ENCODE data around the gene RFX1. TPM values are rescaled to one million over a fixed set of nuclear protein-coding genes. Genes with fewer than 3 reads are reported as not detected.
A peak's percentile ranks its signal among the peaks of the same experiment; 100 is the strongest.

The RFX1 gene
- total RNA-seq, 1 experiment from 2014 or later = 1.2 TPM

GRCh38 chr19:13987101-13987890 is 18.8 kb downstream of the RFX1 start:
- H3K36me3 ChIP-seq (ENCODE audit: insufficient read depth, low read length) = peaks cover 2% of the 10 kb centered on the region; the same call in 1 of the 2 replicates
- H3K27me3 ChIP-seq (ENCODE audit: low read length) = no peaks in the 10 kb centered on the region
- DNase-seq = no peak
- H3K4me3 ChIP-seq (ENCODE audit: low read length) = peak overlapping the region; percentile 69
- H2AFZ ChIP-seq (ENCODE audit: low read length) = no peak overlapping the region
- no peaks in the 10 kb centered on the region for H4K20me1 ChIP-seq (ENCODE audit: insufficient read depth, low read depth, low read length)
- H3K9me2 ChIP-seq (replicated peaks; ENCODE audit: insufficient read depth, low read length) = no peaks in the 10 kb centered on the region
- H3K4me1 ChIP-seq (ENCODE audit: low read length) = peaks cover 49% of the 10 kb centered on the region
- peak overlapping the region; percentile 96 for H3K27ac ChIP-seq (ENCODE audit: low read length)
- peak overlapping the region; percentile 85 for H3K9ac ChIP-seq (ENCODE audit: low read length)
- H3K9me3 ChIP-seq (ENCODE audit: low read length) = no peaks in the 10 kb centered on the region
- H3K4me2 ChIP-seq (ENCODE audit: low read depth, low read length, poor library complexity, severe bottlenecking) = peak overlapping the region; percentile 91
- H3K79me2 ChIP-seq (ENCODE audit: low read length) = peaks cover 11% of the 10 kb centered on the region

GRCh38 chr19:13986348-13986904 is 19.7 kb downstream of the RFX1 start:
- Histone ChIP-seq H3K9me3 (ENCODE audit: low read length) (no peaks in the 10 kb centered on the region), H3K4me3 (ENCODE audit: low read length) (peak overlapping the region; percentile 69), H3K27me3 (ENCODE audit: low read length) (no peaks in the 10 kb centered on the region), H3K79me2 (ENCODE audit: low read length) (peaks cover 11% of the 10 kb centered on the region), H3K4me2 (ENCODE audit: low read depth, low read length, poor library complexity, severe bottlenecking) (peak overlapping the region; percentile 91), H3K36me3 (ENCODE audit: insufficient read depth, low read length) (no peaks in the 10 kb centered on the region), H3K27ac (ENCODE audit: low read length) (peak overlapping the region; percentile 96), H2AFZ (ENCODE audit: low read length) (peak overlapping the region; percentile 27; the same call in 1 of the 2 replicates), H3K4me1 (ENCODE audit: low read length) (peaks cover 48% of the 10 kb centered on the region), H4K20me1 (ENCODE audit: insufficient read depth, low read depth, low read length) (no peaks in the 10 kb centered on the region), H3K9ac (ENCODE audit: low read length) (peak overlapping the region; percentile 85), H3K9me2 (replicated peaks; ENCODE audit: insufficient read depth, low read length) (no peaks in the 10 kb centered on the region)
- peak; percentile 98 for DNase-seq

GRCh38 chr19:13985771-13986347 is 20.3 kb downstream of the RFX1 start:
- Histone ChIP-seq H4K20me1 (ENCODE audit: insufficient read depth, low read depth, low read length) (no peaks in the 10 kb centered on the region), H2AFZ (ENCODE audit: low read length) (peak overlapping the region; percentile 56; the same call in 1 of the 2 replicates), H3K4me1 (ENCODE audit: low read length) (peaks cover 48% of the 10 kb centered on the region), H3K36me3 (ENCODE audit: insufficient read depth, low read length) (no peaks in the 10 kb centered on the region), H3K4me2 (ENCODE audit: low read depth, low read length, poor library complexity, severe bottlenecking) (peak overlapping the region; percentile 91), H3K9me2 (replicated peaks; ENCODE audit: insufficient read depth, low read length) (no peaks in the 10 kb centered on the region), H3K9ac (ENCODE audit: low read length) (peak overlapping the region; percentile 85), H3K79me2 (ENCODE audit: low read length) (peaks cover 11% of the 10 kb centered on the region), H3K27ac (ENCODE audit: low read length) (peak overlapping the region; percentile 96), H3K27me3 (ENCODE audit: low read length) (no peaks in the 10 kb centered on the region), H3K4me3 (ENCODE audit: low read length) (peak overlapping the region; percentile 69), H3K9me3 (ENCODE audit: low read length) (no peaks in the 10 kb centered on the region)
- peak; percentile 92 for DNase-seq

GRCh38 chr19:13984875-13985741 is 21.0 kb downstream of the RFX1 start:
- H3K4me1 ChIP-seq (ENCODE audit: low read length) = peaks cover 52% of the 10 kb centered on the region
- no peaks in the 10 kb centered on the region for H3K9me2 ChIP-seq (replicated peaks; ENCODE audit: insufficient read depth, low read length)
- no peaks in the 10 kb centered on the region for H3K9me3 ChIP-seq (ENCODE audit: low read length)
- H3K36me3 ChIP-seq (ENCODE audit: insufficient read depth, low read length) = no peaks in the 10 kb centered on the region
- H3K4me3 ChIP-seq (ENCODE audit: low read length) = peak overlapping the region; percentile 69
- H2AFZ ChIP-seq (ENCODE audit: low read length) = peak overlapping the region; percentile 56; the same call in 1 of the 2 replicates
- no peaks in the 10 kb centered on the region for H4K20me1 ChIP-seq (ENCODE audit: insufficient read depth, low read depth, low read length)
- peaks cover 11% of the 10 kb centered on the region for H3K79me2 ChIP-seq (ENCODE audit: low read length)
- H3K9ac ChIP-seq (ENCODE audit: low read length) = peak overlapping the region; percentile 85
- peak overlapping the region; percentile 96 for H3K27ac ChIP-seq (ENCODE audit: low read length)
- no peaks in the 10 kb centered on the region for H3K27me3 ChIP-seq (ENCODE audit: low read length)
- peak; percentile 78 for DNase-seq
- peak overlapping the region; percentile 91 for H3K4me2 ChIP-seq (ENCODE audit: low read depth, low read length, poor library complexity, severe bottlenecking)

GRCh38 chr19:13984186-13984585 is 21.9 kb downstream of the RFX1 start:
- Histone ChIP-seq H3K9me3 (ENCODE audit: low read length) (no peaks in the 10 kb centered on the region), H2AFZ (ENCODE audit: low read length) (no peak overlapping the region), H3K4me3 (ENCODE audit: low read length) (no peak overlapping the region; the same call in 1 of the 2 replicates), H3K79me2 (ENCODE audit: low read length) (peaks cover 11% of the 10 kb centered on the region), H3K36me3 (ENCODE audit: insufficient read depth, low read length) (no peaks in the 10 kb centered on the region), H3K27me3 (ENCODE audit: low read length) (no peaks in the 10 kb centered on the region), H3K4me2 (ENCODE audit: low read depth, low read length, poor library complexity, severe bottlenecking) (no peak overlapping the region), H4K20me1 (ENCODE audit: insufficient read depth, low read depth, low read length) (no peaks in the 10 kb centered on the region), H3K27ac (ENCODE audit: low read length) (peak overlapping the region; percentile 96), H3K9ac (ENCODE audit: low read length) (peak overlapping the region; percentile 26; the same call in 1 of the 2 replicates), H3K4me1 (ENCODE audit: low read length) (peaks cover 61% of the 10 kb centered on the region), H3K9me2 (replicated peaks; ENCODE audit: insufficient read depth, low read length) (no peaks in the 10 kb centered on the region)
- no peak for DNase-seq

- Histone ChIP-seq H2AFZ (ENCODE audit: low read length) (no peak overlapping the region), H4K20me1 (ENCODE audit: insufficient read depth, low read depth, low read length) (no peaks in the 10 kb centered on the region), H3K9me3 (ENCODE audit: low read length) (no peaks in the 10 kb centered on the region), H3K79me2 (ENCODE audit: low read length) (peaks cover 11% of the 10 kb centered on the region), H3K4me3 (ENCODE audit: low read length) (no peak overlapping the region), H3K4me1 (ENCODE audit: low read length) (peaks cover 64% of the 10 kb centered on the region), H3K9ac (ENCODE audit: low read length) (peak overlapping the region; percentile 30), H3K36me3 (ENCODE audit: insufficient read depth, low read length) (no peaks in the 10 kb centered on the region), H3K9me2 (replicated peaks; ENCODE audit: insufficient read depth, low read length) (no peaks in the 10 kb centered on the region), H3K4me2 (ENCODE audit: low read depth, low read length, poor library complexity, severe bottlenecking) (no peak overlapping the region), H3K27ac (ENCODE audit: low read length) (peak overlapping the region; percentile 60), H3K27me3 (ENCODE audit: low read length) (no peaks in the 10 kb centered on the region)
- DNase-seq = no peak
Observed at GRCh38 chr19:13983213-13983889, 22.8 kb downstream of the RFX1 start.

GRCh38 chr19:13982773-13983172 is 23.3 kb downstream of the RFX1 start:
- 0 out of 2 replicates have a peak overlapping the region, but pooled peaks have one; percentile 31 for H3K27ac ChIP-seq (ENCODE audit: low read length)

More at GRCh38 chr19:13982773-13983172, 23.3 kb downstream of the RFX1 start:
- no peak for DNase-seq
- Histone ChIP-seq H3K36me3 (ENCODE audit: insufficient read depth, low read length) (no peaks in the 10 kb centered on the region), H2AFZ (ENCODE audit: low read length) (no peak overlapping the region), H4K20me1 (ENCODE audit: insufficient read depth, low read depth, low read length) (no peaks in the 10 kb centered on the region), H3K9me2 (replicated peaks; ENCODE audit: insufficient read depth, low read length) (no peaks in the 10 kb centered on the region), H3K4me1 (ENCODE audit: low read length) (peaks cover 63% of the 10 kb centered on the region), H3K4me2 (ENCODE audit: low read depth, low read length, poor library complexity, severe bottlenecking) (no peak overlapping the region), H3K9ac (ENCODE audit: low read length) (peak overlapping the region; percentile 30; the same call in 1 of the 2 replicates), H3K27me3 (ENCODE audit: low read length) (no peaks in the 10 kb centered on the region), H3K79me2 (ENCODE audit: low read length) (peaks cover 9% of the 10 kb centered on the region), H3K9me3 (ENCODE audit: low read length) (no peaks in the 10 kb centered on the region), H3K4me3 (ENCODE audit: low read length) (no peak overlapping the region)
